NK-92 treated with Interleukin-12 subunit alpha and Interleukin-12 subunit beta, amount 100 ng/mL, for 24 hours (cell line): ENCODE measurements around the gene HMG20A.

Experiments used
- DNase-seq: peaks from one replicate; lab custom pipeline; 2025; lab: John Stamatoyannopoulos, UW

HMG20A gene

GRCh38 chr15:77519540-77519939, 98.9 kb downstream of the HMG20A start:
- no peak for DNase-seq

DNA sequence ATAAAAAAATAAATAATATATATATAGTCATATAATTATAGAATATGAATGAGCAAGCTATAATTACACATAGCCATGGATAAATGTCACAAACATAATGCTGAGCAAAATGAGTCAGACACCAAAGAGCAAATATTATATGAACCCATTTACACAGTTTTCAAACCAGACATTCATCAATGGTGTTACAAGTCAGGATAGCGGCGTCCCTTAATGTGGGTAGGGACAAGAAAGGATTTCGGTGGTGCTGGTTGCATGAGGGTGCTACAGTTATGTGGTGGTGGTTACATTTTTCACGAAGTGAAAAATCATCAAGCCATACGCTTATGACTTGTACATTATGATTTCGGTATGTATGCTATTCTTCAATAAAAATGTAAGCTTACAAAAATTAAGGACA, 100.5 kb downstream of the HMG20A start:
- DNase-seq = no peak

DNA sequence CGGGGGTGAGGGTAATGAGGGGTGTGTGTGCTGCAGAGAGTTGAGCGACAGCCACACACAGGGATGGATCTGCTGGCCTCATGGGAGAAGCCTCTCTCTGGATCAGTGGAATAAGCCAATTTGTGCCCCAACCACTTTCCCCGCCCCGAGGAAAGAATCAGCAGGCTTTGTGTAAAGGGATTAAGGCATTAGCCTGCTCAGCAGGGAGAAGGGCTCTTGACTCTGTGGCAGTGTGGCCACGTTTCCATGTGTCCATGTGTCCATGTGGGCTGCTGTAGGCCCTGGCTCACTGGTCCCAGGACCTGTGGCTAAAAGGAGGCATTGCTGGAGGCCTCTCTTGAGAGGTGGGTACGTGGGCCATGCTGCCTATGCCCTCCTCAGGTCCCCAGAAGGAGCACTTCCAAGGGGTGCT, 104.7 kb downstream of the HMG20A start:
- no peak for DNase-seq

DNA sequence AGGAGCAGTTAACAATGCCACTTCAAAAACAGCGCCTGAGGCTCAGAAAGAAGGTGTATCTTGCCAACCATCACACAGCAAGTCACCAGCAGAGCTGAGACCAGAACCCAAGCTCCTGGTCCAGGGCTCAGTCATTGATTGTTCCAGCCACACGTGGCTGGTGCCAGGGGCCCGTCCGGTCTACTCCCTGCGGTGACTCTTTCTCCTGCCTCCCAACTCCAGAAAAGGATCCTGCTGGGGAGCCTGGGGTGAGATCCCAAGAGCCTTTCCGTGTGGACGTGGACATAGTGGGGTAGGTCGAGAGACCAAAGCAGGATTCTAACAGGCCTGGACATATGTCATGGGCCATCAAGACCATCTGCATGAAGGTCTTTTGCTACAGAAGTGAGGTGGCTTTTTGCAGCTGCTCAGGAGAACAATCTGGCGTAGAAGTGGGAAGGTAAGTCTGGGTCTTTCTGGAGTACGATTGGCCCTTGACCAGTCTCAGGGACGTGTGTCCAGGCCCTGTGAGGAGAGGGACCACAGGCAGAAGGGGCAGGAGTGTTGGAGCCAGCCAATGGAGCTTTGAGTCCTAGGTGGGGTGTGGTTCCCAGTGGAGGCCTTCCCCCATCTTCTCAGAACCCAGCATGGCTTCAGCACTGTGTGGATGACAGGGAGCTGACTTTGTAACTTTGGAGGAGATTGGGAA, 105.4 kb downstream of the HMG20A start:
- no peak for DNase-seq

GRCh38 chr15:77526595-77527163, 106.0 kb downstream of the HMG20A start:
- no peak for DNase-seq

- DNase-seq = no peak
Measured at GRCh38 chr15:77527164-77527778, 106.6 kb downstream of the HMG20A start.

- DNase-seq = no peak
Measured at GRCh38 chr15:77527831-77528231, 107.1 kb downstream of the HMG20A start.

- DNase-seq = no peak
Measured at GRCh38 chr15:77528290-77528967, 107.7 kb downstream of the HMG20A start.

- no peak for DNase-seq
Measured at GRCh38 chr15:77528968-77529319, 108.3 kb downstream of the HMG20A start.

GRCh38 chr15:77529394-77530159, 108.9 kb downstream of the HMG20A start:
- DNase-seq = no peak

DNA sequence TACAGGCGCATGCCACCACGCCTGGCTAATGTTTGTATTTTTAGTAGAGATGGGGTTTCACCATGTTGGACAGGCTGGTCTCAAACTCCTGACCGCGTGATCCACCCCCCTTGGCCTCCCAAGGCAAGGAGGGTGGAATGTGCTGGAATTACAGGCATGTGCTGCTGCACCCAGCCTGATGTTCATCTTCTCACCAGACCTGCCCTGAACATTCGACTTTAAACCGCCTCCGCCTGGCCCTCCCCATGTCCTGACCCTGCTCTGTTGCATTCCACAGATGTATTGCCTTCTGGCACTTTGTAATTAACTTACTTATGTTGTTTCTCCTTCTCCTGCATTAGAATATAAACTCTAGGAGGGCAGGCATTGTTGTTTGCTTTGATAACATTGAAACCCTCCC, 109.9 kb downstream of the HMG20A start:
- DNase-seq = no peak

DNA sequence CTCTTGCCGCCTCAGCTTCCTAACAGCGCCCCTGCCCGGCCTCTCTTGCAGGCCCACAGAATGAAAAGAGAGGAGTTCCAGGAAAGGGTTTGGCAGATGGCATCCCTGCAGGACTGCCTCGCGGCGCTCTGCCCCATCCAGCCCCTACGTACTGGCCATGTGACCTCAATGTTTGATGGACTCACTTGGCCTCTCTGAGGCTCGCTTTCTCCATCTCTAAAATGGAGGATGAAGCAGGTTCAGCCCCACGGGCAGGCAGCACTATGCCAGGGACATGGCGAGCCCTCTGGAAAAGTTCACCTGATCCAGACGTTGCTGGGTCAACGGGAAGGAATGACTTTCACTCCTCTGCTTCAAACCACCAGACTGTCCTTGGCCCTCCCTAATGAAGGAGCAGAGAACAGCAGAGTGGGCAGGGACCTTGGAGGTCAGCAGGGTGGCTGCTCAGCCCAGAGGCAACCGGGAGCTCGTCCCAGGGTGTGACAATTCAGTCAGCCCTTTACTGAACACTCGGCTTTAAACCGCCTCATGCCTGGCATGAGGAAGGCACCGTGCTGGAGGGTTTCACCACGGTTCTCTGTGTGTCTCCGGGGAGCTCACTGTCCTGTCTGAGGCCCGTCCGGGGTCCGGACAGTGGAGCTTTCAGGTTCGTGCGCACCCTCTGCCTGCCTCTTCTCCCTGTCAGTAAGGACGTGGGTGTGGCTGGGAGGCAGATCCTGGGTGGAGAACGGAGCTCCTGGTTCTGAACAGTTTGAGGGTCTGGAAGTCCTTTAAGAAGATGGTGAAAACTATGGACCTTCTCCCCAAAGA, 110.7 kb downstream of the HMG20A start:
- DNase-seq = no peak

DNA sequence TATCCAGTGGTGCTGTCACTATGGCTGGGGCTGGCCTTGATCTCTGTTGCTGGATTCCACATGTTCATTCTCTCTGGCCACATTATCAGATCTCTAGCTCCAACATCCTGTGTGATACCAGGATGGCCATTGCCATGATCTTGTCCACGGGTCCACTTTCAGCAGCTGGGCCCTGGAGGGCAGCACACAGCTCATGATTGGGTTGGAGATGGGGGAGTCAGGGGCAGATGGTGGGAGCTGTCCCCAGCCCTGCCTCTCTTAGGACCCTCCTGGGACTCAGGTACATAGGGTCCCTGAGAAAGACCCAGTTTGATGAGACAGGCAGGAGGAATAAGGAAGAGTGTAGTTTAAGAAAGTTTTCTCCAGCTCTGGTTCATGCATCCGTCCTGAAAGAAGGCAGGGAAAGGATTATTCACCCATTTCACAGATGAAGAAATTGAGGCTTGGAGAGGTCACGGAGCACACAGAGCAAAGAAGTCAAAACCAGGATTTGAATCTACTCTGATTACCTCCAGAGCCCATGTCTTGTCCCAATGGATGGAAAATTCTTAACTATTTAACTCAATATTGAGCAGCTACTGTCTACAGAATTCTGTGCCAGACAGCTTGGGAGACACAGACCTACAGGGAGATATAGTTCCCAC, 111.5 kb downstream of the HMG20A start:
- no peak for DNase-seq

- DNase-seq = no peak
Measured at GRCh38 chr15:77532846-77533245, 112.2 kb downstream of the HMG20A start.

GRCh38 chr15:77533578-77534430, 113.1 kb downstream of the HMG20A start:
- DNase-seq = no peak
